Smooth muscle cell (in vitro differentiated cells): ENCODE measurements around the gene TCF21. TPM values are rescaled to one million over a fixed set of nuclear protein-coding genes. Genes with fewer than 3 reads are reported as not detected.
"Not testable (repeated sequence)": the region's sequence is repeated elsewhere in the genome, so short reads cannot be mapped to it uniquely, and the experiment has no call there.

Experiments
- DNase-seq: peaks from one replicate; lab custom pipeline; 2025; ENCODE audit not compliant: unreplicated experiment; lab: John Stamatoyannopoulos, UW
- H2AFZ ChIP-seq: fragments of 200-600 bp; sonication (generic); 2 replicates; pipeline ENCODE4 v1.6.0; 2016; ENCODE audit warnings: antibody characterized with exemption, low read depth, mild to moderate bottlenecking
- H3F3A ChIP-seq: fragments of 200-600 bp; sonication (generic); 2 replicates; pipeline ENCODE4 v1.6.0; 2017; ENCODE audit warnings: antibody characterized with exemption, low read depth
- H3K27ac ChIP-seq: fragments of 200-600 bp; sonication (generic); 2 replicates; pipeline ENCODE4 v1.5.1; 2016; ENCODE audit warnings: low read depth, mild to moderate bottlenecking
- H3K27me3 ChIP-seq: fragments of 200-600 bp; sonication (generic); 2 replicates; pipeline ENCODE4 v1.6.1; 2016; ENCODE audit warnings: low read depth, mild to moderate bottlenecking
- H3K36me3 ChIP-seq: fragments of 200-600 bp; sonication (generic); 2 replicates; pipeline ENCODE4 v1.5.1; 2016; ENCODE audit warnings: low read depth
- H3K4me1 ChIP-seq: fragments of 200-600 bp; sonication (generic); 2 replicates; pipeline ENCODE4 v1.5.1; 2016; ENCODE audit warnings: low read depth
- H3K4me2 ChIP-seq: fragments of 200-600 bp; sonication (generic); 2 replicates; pipeline ENCODE4 v1.6.0; 2016; ENCODE audit warnings: mild to moderate bottlenecking
- H3K4me3 ChIP-seq: fragments of 200-600 bp; sonication (generic); 2 replicates; pipeline ENCODE4 v1.5.1; 2016; ENCODE audit warnings: mild to moderate bottlenecking
- H3K79me2 ChIP-seq: fragments of 200-600 bp; sonication (generic); 2 replicates; pipeline ENCODE4 v1.6.0; 2016; ENCODE audit warnings: low read depth, mild to moderate bottlenecking
- H3K9ac ChIP-seq: fragments of 200-600 bp; sonication (generic); 2 replicates; pipeline ENCODE4 v1.6.0; 2016; ENCODE audit warnings: low read depth
- H3K9me3 ChIP-seq: fragments of 200-600 bp; sonication (generic); replicated peaks from 2 replicates; pipeline ENCODE4 v1.5.1; 2016; ENCODE audit warnings: low read depth
- H4K20me1 ChIP-seq: fragments of 200-600 bp; sonication (generic); 2 replicates; pipeline ENCODE4 v1.6.0; 2016; ENCODE audit warnings: low read depth
- CTCF ChIP-seq: fragments of 200-600 bp; sonication (generic); IDR thresholded peaks from 2 replicates; pipeline ENCODE4 v1.5.1; 2017; ENCODE audit warnings: borderline replicate concordance, mild to moderate bottlenecking, antibody characterized with exemption; ENCODE audit not compliant: insufficient read depth, poor library complexity, severe bottlenecking
- whole genome bisulfite sequencing: methylation state at CpG from one replicate; pipeline ENCODE4 v1.1.7; 2016; ENCODE audit warnings: low lambda C conversion rate; 5-methylcytosine and 5-hydroxymethylcytosine counted together
- polyA plus RNA-seq: library from polyadenylated mRNA; unstranded; fragments of >200 nt; fragmentation: Nextera tagmentation; extraction: Ambion mirVana; gene quantifications from 2 replicates; pipeline ENCODE4 v1.2.1, GENCODE V29; 2016
- total RNA-seq: library from RNA; depleted of rRNA; stranded (reverse); fragments of >200 nt; gene quantifications from 2 replicates; pipeline ENCODE4 v1.2.3, GENCODE V29; 2014

TCF21 gene
- total and polyA plus RNA-seq, 2 experiments from 2014 or later: 1.2 to 2.4 TPM

DNA sequence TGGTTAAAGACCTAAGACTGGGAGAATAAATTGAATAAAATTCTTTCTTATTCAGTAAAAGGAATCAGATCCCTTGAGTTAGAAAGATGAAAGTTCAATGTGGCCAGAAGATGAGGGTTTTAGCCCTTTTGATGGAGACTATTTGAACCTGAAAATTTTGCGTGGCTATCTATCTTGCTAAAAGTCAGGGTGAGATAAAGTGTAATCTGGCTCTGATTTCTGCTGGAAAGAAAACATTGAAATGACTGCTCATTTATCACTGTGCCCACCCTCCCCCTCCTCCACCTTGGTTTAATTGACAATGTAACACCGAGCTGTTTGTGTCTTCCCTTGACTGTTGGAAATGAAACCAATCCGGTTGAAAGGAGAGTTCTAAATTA is 32.9 kb upstream of the TCF21 start:
- Histone ChIP-seq H3K4me3 (no peak overlapping the region), H3K27ac (no peak overlapping the region), H3K4me1 (peaks cover 11% of the 10 kb centered on the region), H3K79me2 (no peaks in the 10 kb centered on the region), H3F3A (no peaks in the 10 kb centered on the region), H3K4me2 (no peak overlapping the region), H3K9me3 (no peaks in the 10 kb centered on the region), H3K27me3 (peaks cover 63% of the 10 kb centered on the region), H2AFZ (no peak overlapping the region), H4K20me1 (no peaks in the 10 kb centered on the region), H3K36me3 (no peaks in the 10 kb centered on the region), H3K9ac (no peak overlapping the region)
- no peak for DNase-seq
- TF ChIP-seq CTCF: no peak
- WGBS: 26% methylated on average over 3 of the region's 3 CpGs

DNA sequence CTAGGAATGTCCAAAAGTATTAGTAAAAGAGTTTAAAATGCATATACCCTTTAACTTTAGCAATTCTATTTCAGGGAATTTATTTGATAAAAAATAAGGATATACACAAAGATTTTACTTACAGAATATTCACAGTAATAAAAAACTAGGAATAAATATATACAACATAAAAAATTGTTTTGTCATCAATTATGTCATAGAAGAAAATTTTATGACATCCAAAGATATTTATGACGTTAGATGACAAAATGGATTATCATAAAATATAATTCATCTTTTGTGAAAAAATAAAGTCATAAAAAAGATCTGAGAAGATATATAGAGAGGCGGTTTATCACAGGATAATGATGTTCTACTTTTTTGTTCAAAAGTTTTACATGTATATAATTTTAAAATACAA is 32.0 kb upstream of the TCF21 start:
- H3K9me3 ChIP-seq: no peaks in the 10 kb centered on the region
- no peak overlapping the region for H3K9ac ChIP-seq
- H3K4me3 ChIP-seq: no peak overlapping the region
- H3K4me2 ChIP-seq: no peak overlapping the region
- TF ChIP-seq CTCF: no peak
- H3K79me2 ChIP-seq: no peaks in the 10 kb centered on the region
- no peak for DNase-seq
- no peaks in the 10 kb centered on the region for H3K36me3 ChIP-seq
- no peak overlapping the region for H3K27ac ChIP-seq
- no peaks in the 10 kb centered on the region for H4K20me1 ChIP-seq
- WGBS: 87% methylated on average over 2 of the region's 2 CpGs
- H3F3A ChIP-seq: no peaks in the 10 kb centered on the region
- H2AFZ ChIP-seq: no peak overlapping the region
- H3K27me3 ChIP-seq: peaks cover 62% of the 10 kb centered on the region
- peaks cover 11% of the 10 kb centered on the region for H3K4me1 ChIP-seq

GRCh38 chr6:133857696-133858095 is 31.2 kb upstream of the TCF21 start:
- no peak overlapping the region for H3K27ac ChIP-seq
- no peak for TF ChIP-seq CTCF
- no peak for DNase-seq
- no peak overlapping the region for H3K4me2 ChIP-seq
- H3K9ac ChIP-seq: no peak overlapping the region
- H4K20me1 ChIP-seq: no peaks in the 10 kb centered on the region
- no peak overlapping the region for H3K4me3 ChIP-seq
- H3K9me3 ChIP-seq: no peaks in the 10 kb centered on the region
- no peaks in the 10 kb centered on the region for H3K79me2 ChIP-seq
- peaks cover 54% of the 10 kb centered on the region for H3K27me3 ChIP-seq
- no peaks in the 10 kb centered on the region for H3K36me3 ChIP-seq
- no peak overlapping the region for H2AFZ ChIP-seq
- no peaks in the 10 kb centered on the region for H3F3A ChIP-seq
- H3K4me1 ChIP-seq: peaks cover 11% of the 10 kb centered on the region

DNA sequence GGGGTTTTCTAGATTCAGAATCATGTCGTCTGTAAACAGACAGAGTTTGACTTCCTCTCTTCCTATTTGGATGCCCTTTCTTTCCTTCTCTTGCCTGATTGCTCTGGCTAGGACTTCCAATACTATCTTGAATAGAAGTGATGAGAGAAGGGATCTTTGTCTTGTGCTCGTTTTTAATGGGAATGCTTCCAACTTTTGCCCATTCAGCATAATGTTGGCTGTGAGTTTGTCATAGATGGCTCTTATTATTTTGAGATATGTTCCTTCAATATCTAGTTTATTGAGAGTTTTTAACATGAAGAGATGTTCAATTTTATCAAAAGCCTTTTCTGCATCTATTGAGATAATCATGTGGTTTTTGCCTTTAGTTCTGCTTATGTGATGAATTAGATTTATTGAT is 27.6 kb upstream of the TCF21 start:
- not testable (repeated sequence) for H3K27ac ChIP-seq, H4K20me1 ChIP-seq, H3K4me2 ChIP-seq, H2AFZ ChIP-seq, H3F3A ChIP-seq, H3K79me2 ChIP-seq, H3K9me3 ChIP-seq, H3K9ac ChIP-seq, H3K4me1 ChIP-seq, DNase-seq, H3K36me3 ChIP-seq, H3K4me3 ChIP-seq
- WGBS: 70% methylated on average over 2 of the region's 2 CpGs
- H3K27me3 ChIP-seq: peaks cover 17% of the 10 kb centered on the region
